HCT116 (cell line): ENCODE data around the gene ALK.

Experiments
- CEBPB ChIP-seq: IDR thresholded peaks from 2 replicates; pipeline ENCODE4 v1.6.1; 2012; ENCODE audit warnings: low read depth
- CTCF ChIP-seq, 3 experiments: fragments of 200-600 bp in 1 of 3; sonication (generic) in 1 of 3; IDR thresholded peaks in 2 of 3; conservative IDR thresholded peaks in 1 of 3; 2 replicates each; pipeline ENCODE4 v1.5.1; 2012 to 2017; ENCODE audit warnings: low read depth in 2 of 3, low read length in 2 of 3, antibody characterized with exemption in 1 of 3, borderline replicate concordance in 1 of 3, control low read depth in 1 of 3, mild to moderate bottlenecking in 1 of 3, mixed read lengths in 1 of 3, mixed run types in 1 of 3, moderate library complexity in 1 of 3; ENCODE audit not compliant: insufficient read depth in 1 of 3
- EGR1 ChIP-seq: IDR thresholded peaks from 2 replicates; pipeline ENCODE4 v1.6.1; 2012; ENCODE audit warnings: low read depth
- EZH2 ChIP-seq: fragments of 200-600 bp; sonication (generic); IDR thresholded peaks from 2 replicates; pipeline ENCODE4 v1.6.1; 2017; ENCODE audit warnings: antibody characterized with exemption, mixed run types
- POLR2A ChIP-seq: IDR thresholded peaks from 2 replicates; pipeline ENCODE4 v1.7.0; 2011; ENCODE audit warnings: borderline replicate concordance; ENCODE audit not compliant: insufficient read depth, insufficient read length; ENCODE audit errors: extremely low read depth

GRCh38 chr2:29246383-29247300 lies 674.7 kb downstream of the ALK start:
- TF ChIP-seq CEBPB: no peak
- no peak for TF ChIP-seq CTCF (IDR thresholded peaks at IDR 0.05 in 2 of 3, conservative IDR thresholded peaks at IDR 0.05 in 1 of 3; ENCODE audit: borderline replicate concordance in 1 of 3, insufficient read depth in 1 of 3, low read depth in 2 of 3, low read length in 2 of 3)
- no peak for TF ChIP-seq POLR2A
- no peak for TF ChIP-seq EZH2
- TF ChIP-seq EGR1: no peak
